ENCODE measurements around the gene EFL1.
"Not testable (repeated sequence)": the region's sequence is repeated elsewhere in the genome, so short reads cannot be mapped to it uniquely, and the experiment has no call there.

GRCh38 chr15:82243644-82244043, 18.9 kb downstream of the EFL1 start:
- not testable (repeated sequence) for TF ChIP-seq BHLHE40 (IDR thresholded peaks at IDR 0.05; ENCODE audit: borderline replicate concordance in 1 of 2, low read depth in 2 of 2, low read length in 1 of 2); POU2F2 (IDR thresholded peaks at IDR 0.05; ENCODE audit: borderline replicate concordance, low read depth, low read length); HDAC6 (IDR thresholded peaks at IDR 0.05; ENCODE audit: unreplicated experiment)
- TF ChIP-seq, protein P1, sequence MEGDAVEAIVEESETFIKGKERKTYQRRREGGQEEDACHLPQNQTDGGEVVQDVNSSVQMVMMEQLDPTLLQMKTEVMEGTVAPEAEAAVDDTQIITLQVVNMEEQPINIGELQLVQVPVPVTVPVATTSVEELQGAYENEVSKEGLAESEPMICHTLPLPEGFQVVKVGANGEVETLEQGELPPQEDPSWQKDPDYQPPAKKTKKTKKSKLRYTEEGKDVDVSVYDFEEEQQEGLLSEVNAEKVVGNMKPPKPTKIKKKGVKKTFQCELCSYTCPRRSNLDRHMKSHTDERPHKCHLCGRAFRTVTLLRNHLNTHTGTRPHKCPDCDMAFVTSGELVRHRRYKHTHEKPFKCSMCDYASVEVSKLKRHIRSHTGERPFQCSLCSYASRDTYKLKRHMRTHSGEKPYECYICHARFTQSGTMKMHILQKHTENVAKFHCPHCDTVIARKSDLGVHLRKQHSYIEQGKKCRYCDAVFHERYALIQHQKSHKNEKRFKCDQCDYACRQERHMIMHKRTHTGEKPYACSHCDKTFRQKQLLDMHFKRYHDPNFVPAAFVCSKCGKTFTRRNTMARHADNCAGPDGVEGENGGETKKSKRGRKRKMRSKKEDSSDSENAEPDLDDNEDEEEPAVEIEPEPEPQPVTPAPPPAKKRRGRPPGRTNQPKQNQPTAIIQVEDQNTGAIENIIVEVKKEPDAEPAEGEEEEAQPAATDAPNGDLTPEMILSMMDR (IDR thresholded peaks at IDR 0.05 in 2 of 3, conservative IDR thresholded peaks at IDR 0.05 in 1 of 3; ENCODE audit: control insufficient read depth in 2 of 3, extremely low read depth in 1 of 3, insufficient read depth in 1 of 3, low read depth in 3 of 3, low read length in 3 of 3), result not testable (repeated sequence)

Measured in GM12878 (cell line).